Neuronal stem cell (in vitro differentiated cells): ENCODE measurements around the gene GAS2L1.

Experiments used
- DNase-seq: peaks from one replicate; pipeline ENCODE4 v3.0.0-alpha.2; 2013; ENCODE audit warnings: low spot score
- H2AFZ ChIP-seq: one replicate; pipeline ENCODE4 v1.6.1; 2013; ENCODE audit warnings: mild to moderate bottlenecking, low read length, inconsistent platforms
- H2AK5ac ChIP-seq: 2 replicates; pipeline ENCODE4 v1.6.1; 2013; ENCODE audit warnings: low read depth, mild to moderate bottlenecking, inconsistent platforms, low read length, moderate library complexity, mixed read lengths
- H2BK120ac ChIP-seq: 2 replicates; pipeline ENCODE4 v1.6.1; 2013; ENCODE audit warnings: low read depth, mild to moderate bottlenecking, inconsistent platforms, low read length, moderate library complexity, mixed read lengths
- H2BK12ac ChIP-seq: one replicate; pipeline ENCODE4 v1.6.1; 2013; ENCODE audit warnings: low read length, inconsistent platforms
- H2BK15ac ChIP-seq: 2 replicates; pipeline ENCODE4 v1.6.1; 2013; ENCODE audit warnings: mild to moderate bottlenecking, low read length, inconsistent platforms, mixed read lengths
- H2BK5ac ChIP-seq: one replicate; pipeline ENCODE4 v1.6.1; 2013; ENCODE audit warnings: inconsistent platforms, mild to moderate bottlenecking, low read length, moderate library complexity
- H3K14ac ChIP-seq: one replicate; pipeline ENCODE4 v1.6.1; 2013; ENCODE audit warnings: low read length, inconsistent platforms
- H3K18ac ChIP-seq: 2 replicates; pipeline ENCODE4 v1.6.1; 2013; ENCODE audit warnings: low read length, inconsistent platforms
- H3K23ac ChIP-seq: 2 replicates; pipeline ENCODE4 v1.6.1; 2013; ENCODE audit warnings: low read depth, mild to moderate bottlenecking, mixed read lengths, low read length, inconsistent platforms; ENCODE audit not compliant: poor library complexity
- H3K27ac ChIP-seq: replicated peaks from 3 replicates; pipeline ENCODE4 v1.5.1; 2013; ENCODE audit warnings: low read length, inconsistent platforms
- H3K27me3 ChIP-seq, 3 experiments: 2 replicates each; pipeline ENCODE4 v1.6.1; 2013; ENCODE audit warnings: low read length in 3 of 3, mild to moderate bottlenecking in 2 of 3, inconsistent platforms in 1 of 3, low read depth in 1 of 3, mixed read lengths in 1 of 3, moderate library complexity in 1 of 3; ENCODE audit not compliant: control insufficient read depth in 3 of 3, insufficient read depth in 3 of 3
- H3K36me3 ChIP-seq, 2 donors: replicated peaks in 1 of 2; 2 replicates each; pipeline ENCODE4 v1.6.1; 2013; ENCODE audit warnings: low read length in 2 of 2; ENCODE audit not compliant: control insufficient read depth in 2 of 2, insufficient read depth in 2 of 2
- H3K4ac ChIP-seq: 2 replicates; pipeline ENCODE4 v1.6.1; 2013; ENCODE audit warnings: inconsistent platforms, mild to moderate bottlenecking, low read length, moderate library complexity
- H3K4me1 ChIP-seq, 2 donors: 1 replicate in 1 of 2; 2 replicates in 1 of 2; pipeline ENCODE4 v1.6.1; 2013; ENCODE audit warnings: low read length in 2 of 2, low read depth in 1 of 2; ENCODE audit not compliant: control insufficient read depth in 2 of 2, insufficient read depth in 1 of 2
- H3K4me2 ChIP-seq: one replicate; pipeline ENCODE4 v1.6.1; 2013; ENCODE audit warnings: mild to moderate bottlenecking, low read length, inconsistent platforms; ENCODE audit not compliant: insufficient read depth, poor library complexity, severe bottlenecking
- H3K4me3 ChIP-seq, 2 donors: 2 replicates each; pipeline ENCODE4 v1.5.1; 2013; ENCODE audit warnings: low read length in 2 of 2, mild to moderate bottlenecking in 2 of 2, inconsistent platforms in 1 of 2, moderate library complexity in 1 of 2
- H3K79me1 ChIP-seq: one replicate; pipeline ENCODE4 v1.6.1; 2013; ENCODE audit warnings: low read depth, mild to moderate bottlenecking, inconsistent platforms, low read length, moderate library complexity
- H3K9ac ChIP-seq: one replicate; pipeline ENCODE4 v1.6.1; 2013; ENCODE audit warnings: mild to moderate bottlenecking, low read depth, low read length, inconsistent platforms; ENCODE audit not compliant: poor library complexity
- H3K9me3 ChIP-seq, 2 donors: replicated peaks in 1 of 2; 2 replicates each; pipeline versions ENCODE3 to v1.6.1; 2013; ENCODE audit warnings: low read length in 2 of 2, mild to moderate bottlenecking in 2 of 2, inconsistent platforms in 1 of 2, low read depth in 1 of 2, mixed read lengths in 1 of 2, moderate library complexity in 1 of 2; ENCODE audit not compliant: control insufficient read depth in 2 of 2, insufficient read depth in 1 of 2
- H4K8ac ChIP-seq: one replicate; pipeline ENCODE4 v1.6.1; 2013; ENCODE audit warnings: low read depth, mild to moderate bottlenecking, inconsistent platforms, low read length, moderate library complexity
- H4K91ac ChIP-seq: one replicate; pipeline ENCODE4 v1.6.1; 2013; ENCODE audit warnings: low read length, low read depth, mild to moderate bottlenecking, inconsistent platforms; ENCODE audit not compliant: poor library complexity
- WGBS, 2 donors: extraction: QIAGEN DNeasy Blood & Tissue Kit; methylation state at CpG; one replicate each; pipeline ENCODE4 v1.1.7; 2013; ENCODE audit warnings: missing lambda C conversion rate in 2 of 2, mixed read lengths in 1 of 2; ENCODE audit not compliant: insufficient read length in 2 of 2, insufficient replicate concordance in 1 of 2; ENCODE audit errors: extremely low coverage in 2 of 2; 5-methylcytosine and 5-hydroxymethylcytosine counted together

The GAS2L1 gene

DNA sequence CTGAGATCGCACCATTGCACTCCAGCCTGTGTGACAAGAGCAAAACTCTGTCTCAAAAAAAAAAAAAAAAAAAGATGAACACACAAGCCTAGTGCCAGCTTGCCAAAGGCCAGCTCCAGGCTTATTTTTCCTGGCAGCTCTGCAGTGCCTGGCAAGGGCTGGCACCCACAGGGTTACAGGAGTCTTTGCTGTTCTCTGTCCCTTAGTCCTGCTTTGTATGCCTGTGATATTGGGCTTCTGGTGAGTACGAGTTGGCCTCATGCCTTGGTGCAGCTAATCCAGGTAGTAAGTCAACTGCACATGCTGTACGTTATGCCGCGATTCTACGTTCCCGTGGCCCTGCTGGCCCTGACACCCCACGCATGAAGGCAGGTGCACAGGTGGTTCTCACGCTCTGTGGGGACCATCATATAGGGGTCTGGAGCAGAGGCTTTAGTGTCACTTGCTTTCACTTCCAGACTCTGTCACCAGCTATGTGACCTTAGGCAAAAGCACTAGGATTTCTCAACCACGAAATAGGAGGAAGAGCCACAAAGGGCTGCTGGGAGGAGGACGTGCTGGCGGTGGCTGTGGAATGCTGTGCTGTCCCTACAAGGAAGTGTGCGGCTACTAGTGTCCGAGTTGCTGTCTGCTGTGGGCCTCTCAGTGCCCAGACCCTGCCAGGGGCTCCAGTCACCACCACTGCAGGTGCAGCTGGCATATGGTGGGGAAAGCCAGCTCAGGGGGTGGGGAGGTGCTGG, 30.5 kb downstream of the GAS2L1 start:
- H3K4me1 ChIP-seq = no peaks in the 10 kb centered on the region
- no peak overlapping the region for H3K4ac ChIP-seq
- H2BK120ac ChIP-seq = no peak overlapping the region
- H3K27me3 ChIP-seq = no peaks in the 10 kb centered on the region
- H3K18ac ChIP-seq = no peak overlapping the region
- H2AFZ ChIP-seq = no peak overlapping the region
- peaks cover 43 to 85% of the 10 kb centered on the region in 2 donors for H3K36me3 ChIP-seq
- DNase-seq = no peak
- H3K79me1 ChIP-seq = peaks cover 2% of the 10 kb centered on the region
- H2BK12ac ChIP-seq = no peak overlapping the region
- no peak overlapping the region for H2AK5ac ChIP-seq
- H3K23ac ChIP-seq = no peak overlapping the region
- peak overlapping the region; percentile 1 for H4K8ac ChIP-seq
- no peak overlapping the region for H3K9ac ChIP-seq
- no CpG with 5 or more reads among the region's 14 CpGs for WGBS, 2 donors
- H3K14ac ChIP-seq = no peak overlapping the region
- no peak overlapping the region for H2BK5ac ChIP-seq
- no peak overlapping the region for H4K91ac ChIP-seq
- no peak overlapping the region for H3K27ac ChIP-seq
- no peak overlapping the region for H3K4me2 ChIP-seq
- no peak overlapping the region for H2BK15ac ChIP-seq
- H3K9me3 ChIP-seq = peaks cover 0 to 2% of the 10 kb centered on the region in 2 donors
- no peak overlapping the region for H3K4me3 ChIP-seq

- Histone ChIP-seq H3K4me1 (no peaks in the 10 kb centered on the region), H3K27ac (no peak overlapping the region), H3K79me1 (peaks cover 3% of the 10 kb centered on the region), H2AFZ (no peak overlapping the region), H4K91ac (no peak overlapping the region), H3K4ac (no peak overlapping the region), H2BK5ac (no peak overlapping the region), H2BK15ac (no peak overlapping the region), H2AK5ac (no peak overlapping the region), H3K9me3 (peaks cover 0 to 2% of the 10 kb centered on the region in 2 donors), H3K14ac (no peak overlapping the region), H3K4me2 (no peak overlapping the region), H3K4me3 (no peak overlapping the region), H3K23ac (no peak overlapping the region), H2BK12ac (no peak overlapping the region), H2BK120ac (no peak overlapping the region), H3K27me3 (no peaks in the 10 kb centered on the region), H3K9ac (no peak overlapping the region), H3K36me3 (peaks cover 49 to 90% of the 10 kb centered on the region in 2 donors), H3K18ac (no peak overlapping the region), H4K8ac (no peak overlapping the region)
- no peak for DNase-seq
- WGBS, 2 donors = no CpG with 5 or more reads among the region's 12 CpGs
Measured at GRCh38 chr22:29337631-29338284, 31.3 kb downstream of the GAS2L1 start.

DNA sequence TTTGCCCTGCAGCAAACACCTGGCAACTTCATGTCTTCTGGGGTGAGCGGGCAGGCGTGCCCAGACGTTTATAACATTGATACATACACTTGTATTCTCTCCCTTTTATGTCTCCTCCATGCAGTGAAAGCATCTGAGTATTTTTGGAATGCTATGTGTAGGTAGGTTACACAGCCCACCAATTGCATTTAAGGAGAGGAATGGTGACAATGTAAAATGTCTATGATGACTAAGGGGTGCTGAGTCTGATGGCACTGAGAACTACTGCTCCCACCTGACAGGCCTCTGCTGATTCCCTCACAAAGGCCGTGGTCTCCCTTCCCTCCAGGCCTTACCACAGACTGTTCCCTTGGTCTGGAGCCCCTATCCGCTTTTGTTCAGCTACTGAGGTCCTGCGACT, 31.9 kb downstream of the GAS2L1 start:
- Histone ChIP-seq H2BK12ac (no peak overlapping the region), H3K9me3 (peaks cover 0 to 2% of the 10 kb centered on the region in 2 donors), H3K4ac (no peak overlapping the region), H4K8ac (no peak overlapping the region), H3K4me2 (no peak overlapping the region), H2BK15ac (no peak overlapping the region), H3K36me3 (peaks cover 55 to 92% of the 10 kb centered on the region in 2 donors), H2AK5ac (no peak overlapping the region), H3K27me3 (no peaks in the 10 kb centered on the region), H3K27ac (no peak overlapping the region), H4K91ac (no peak overlapping the region), H3K18ac (no peak overlapping the region), H2BK5ac (no peak overlapping the region), H3K4me3 (no peak overlapping the region), H3K14ac (no peak overlapping the region), H3K23ac (no peak overlapping the region), H2BK120ac (no peak overlapping the region), H3K4me1 (peaks cover 0 to 3% of the 10 kb centered on the region in 2 donors), H3K9ac (no peak overlapping the region), H3K79me1 (peaks cover 4% of the 10 kb centered on the region), H2AFZ (no peak overlapping the region)
- no peak for DNase-seq
- WGBS, 2 donors = no CpG with 5 or more reads among the region's 6 CpGs
